GM23338 (cell line): ENCODE results near the gene CELSR3. TPM values are rescaled to one million over a fixed set of nuclear protein-coding genes. Genes with fewer than 3 reads are reported as not detected.

Experiments
- ATAC-seq: fragments of 200-7000 bp; cut with Tn5 transposase; 3 replicates; pipeline ENCODE4 v1.9.1; 2020
- DNase-seq: peaks from one replicate; pipeline ENCODE4 v3.0.0-alpha.2; 2015; ENCODE audit warnings: low spot score
- H2AFZ ChIP-seq: fragments of 200-600 bp; sonication (generic); 2 replicates; pipeline ENCODE4 v1.8.0; 2016; ENCODE audit warnings: antibody characterized with exemption, mild to moderate bottlenecking, moderate library complexity
- H3F3A ChIP-seq: fragments of 200-600 bp; sonication (generic); replicated peaks from 2 replicates; pipeline ENCODE4 v1.8.0; 2017; ENCODE audit warnings: antibody characterized with exemption, mixed run types, low read depth
- H3K27ac ChIP-seq: fragments of 200-600 bp; sonication (generic); 2 replicates; pipeline ENCODE4 v1.6.1; 2016; ENCODE audit warnings: low read depth
- H3K27me3 ChIP-seq: fragments of 200-600 bp; sonication (generic); 2 replicates; pipeline ENCODE4 v1.8.0; 2016; ENCODE audit warnings: mild to moderate bottlenecking, mixed run types, moderate library complexity; ENCODE audit not compliant: insufficient read depth
- H3K36me3 ChIP-seq: fragments of 200-600 bp; sonication (generic); 2 replicates; pipeline ENCODE4 v1.8.0; 2016; ENCODE audit warnings: mild to moderate bottlenecking; ENCODE audit not compliant: insufficient read depth
- H3K4me1 ChIP-seq: fragments of 200-600 bp; sonication (generic); 2 replicates; pipeline ENCODE4 v1.8.0; 2016; ENCODE audit warnings: mild to moderate bottlenecking, moderate library complexity; ENCODE audit not compliant: insufficient read depth
- H3K4me2 ChIP-seq: fragments of 200-600 bp; sonication (generic); 2 replicates; pipeline ENCODE4 v1.7.1; 2017; ENCODE audit warnings: mixed run types
- H3K4me3 ChIP-seq: fragments of 200-600 bp; sonication (generic); 2 replicates; pipeline ENCODE4 v1.6.1; 2016; ENCODE audit warnings: mixed run types
- H3K79me2 ChIP-seq: fragments of 200-600 bp; sonication (generic); replicated peaks from 2 replicates; pipeline ENCODE4 v1.8.0; 2017; ENCODE audit warnings: mild to moderate bottlenecking; ENCODE audit not compliant: insufficient read depth
- H3K9me2 ChIP-seq: fragments of 200-600 bp; sonication (generic); 2 replicates; pipeline ENCODE4 v1.8.0; 2017; ENCODE audit not compliant: insufficient read depth
- H4K20me1 ChIP-seq: fragments of 200-600 bp; sonication (generic); replicated peaks from 2 replicates; pipeline ENCODE4 v1.8.0; 2017; ENCODE audit warnings: mild to moderate bottlenecking; ENCODE audit not compliant: insufficient read depth
- H3K27ac Mint-ChIP-seq: 2 replicates; pipeline ENCODE4 v1.8.0; 2020; ENCODE audit warnings: inconsistent platforms, mild to moderate bottlenecking, moderate library complexity, mixed read lengths
- H3K27me3 Mint-ChIP-seq: 3 replicates; pipeline ENCODE4 v1.8.0; 2022; ENCODE audit warnings: low read depth, mild to moderate bottlenecking, moderate library complexity, mixed read lengths, inconsistent platforms; ENCODE audit not compliant: insufficient read depth, poor library complexity
- H3K36me3 Mint-ChIP-seq: 3 replicates; pipeline ENCODE4 v1.8.0; 2021; ENCODE audit warnings: low read depth, mild to moderate bottlenecking, inconsistent platforms, moderate library complexity, mixed read lengths
- H3K4me1 Mint-ChIP-seq: 3 replicates; pipeline ENCODE4 v1.8.0; 2020; ENCODE audit warnings: mild to moderate bottlenecking, inconsistent platforms, mixed read lengths
- H3K4me3 Mint-ChIP-seq: 3 replicates; pipeline ENCODE4 v1.8.0; 2021; ENCODE audit warnings: moderate library complexity, mild to moderate bottlenecking, inconsistent platforms, mixed read lengths
- H3K9me3 Mint-ChIP-seq: 3 replicates; pipeline ENCODE4 v1.8.0; 2020; ENCODE audit warnings: moderate library complexity, mild to moderate bottlenecking, inconsistent platforms, mixed read lengths
- CREB1 ChIP-seq: fragments of 250-450 bp; sonication (Bioruptor Pico); IDR thresholded peaks from 2 replicates; pipeline ENCODE4 v1.5.0; 2020; ENCODE audit warnings: low read depth, mild to moderate bottlenecking, moderate library complexity
- EZH2 ChIP-seq: fragments of 200-600 bp; sonication (generic); IDR thresholded peaks from one replicate; pipeline ENCODE4 v1.8.0; 2017; ENCODE audit warnings: antibody characterized with exemption, mild to moderate bottlenecking, low read depth; ENCODE audit not compliant: unreplicated experiment
- JUNB ChIP-seq: IDR thresholded peaks from one replicate; pipeline ENCODE4 v1.6.1; 2016; ENCODE audit warnings: antibody characterized with exemption; ENCODE audit not compliant: unreplicated experiment
- NANOG ChIP-seq: IDR thresholded peaks from 2 replicates; pipeline ENCODE4 v1.6.1; 2016; ENCODE audit warnings: antibody characterized with exemption, borderline replicate concordance
- POLR2AphosphoS5 ChIP-seq: IDR thresholded peaks from 2 replicates; pipeline ENCODE4 v1.6.1; 2016; ENCODE audit warnings: antibody characterized with exemption, low read depth
- STAT1 ChIP-seq: IDR thresholded peaks from one replicate; pipeline ENCODE4 v1.6.1; 2016; ENCODE audit warnings: antibody characterized with exemption; ENCODE audit not compliant: unreplicated experiment
- ZNF114 ChIP-seq: fragments of 250-450 bp; sonication (Bioruptor Pico); IDR thresholded peaks from 2 replicates; pipeline ENCODE4 v1.5.0; 2020; ENCODE audit warnings: mild to moderate bottlenecking, moderate library complexity
- ZNF331 ChIP-seq: fragments of 250-450 bp; sonication (Bioruptor Pico); IDR thresholded peaks from 2 replicates; pipeline ENCODE4 v1.5.0; 2020; ENCODE audit warnings: low read depth, mild to moderate bottlenecking, moderate library complexity
- polyA plus RNA-seq: library from polyadenylated mRNA; unstranded; fragments of >200 nt; fragmentation: Nextera tagmentation; extraction: Ambion mirVana; gene quantifications from 2 replicates; pipeline ENCODE4 v1.2.1, GENCODE V29; 2016
- total RNA-seq: library from RNA; depleted of rRNA; stranded (reverse); fragments of >200 nt; shearing (Covaris generic); gene quantifications from 2 replicates; pipeline ENCODE4 v1.2.3, GENCODE V29; 2014
- TF ChIP-seq, protein P1 (sequence below): IDR thresholded peaks from 2 replicates; pipeline ENCODE4 v1.6.1; 2016; ENCODE audit warnings: antibody characterized with exemption
- TF ChIP-seq, protein P2 (sequence below): IDR thresholded peaks from one replicate; pipeline ENCODE4 v1.6.1; 2018; ENCODE audit warnings: antibody characterized with exemption; ENCODE audit not compliant: unreplicated experiment
- TF ChIP-seq, protein P3 (sequence below), 2 experiments: fragments of 200-600 bp in 1 of 2; sonication (generic) in 1 of 2; conservative IDR thresholded peaks; 2 replicates each; pipeline versions ENCODE4 v1.5.1 to v1.6.1; 2016 to 2017; ENCODE audit warnings: antibody characterized with exemption in 2 of 2, low read depth in 2 of 2, mild to moderate bottlenecking in 2 of 2, moderate library complexity in 1 of 2

CELSR3 gene
- total and polyA plus RNA-seq, 2 experiments from 2014 or later: 7.5 to 33.3 TPM

DNA sequence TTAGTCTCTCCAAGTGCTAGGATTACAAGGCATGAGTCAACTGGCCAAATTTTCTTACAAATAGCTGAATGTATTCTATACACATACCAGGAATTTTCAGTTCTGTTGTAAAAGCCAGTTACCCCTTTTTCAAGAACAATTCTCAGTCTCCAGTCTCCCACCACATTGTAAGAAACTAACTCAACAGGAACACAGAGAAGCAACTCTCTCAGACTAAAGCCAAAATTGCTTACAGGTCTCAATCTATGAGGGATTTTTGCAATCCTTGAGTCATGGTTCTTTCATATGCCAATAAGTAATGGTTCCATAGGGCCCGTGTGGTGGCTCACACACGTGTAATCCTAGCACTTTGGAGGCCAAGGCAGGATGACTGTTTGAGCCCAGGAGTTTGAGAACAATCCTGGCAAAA, 45.8 kb upstream of the CELSR3 start:
- H3K4me1 Mint-ChIP-seq: peaks cover 29% of the 10 kb centered on the region
- Histone ChIP-seq H3K4me1 (peaks cover 18% of the 10 kb centered on the region), H3K27ac (peak overlapping the region; percentile 86), H3K4me2 (no peak overlapping the region), H2AFZ (no peak overlapping the region), H3K36me3 (peaks cover 19% of the 10 kb centered on the region), H3K27me3 (no peaks in the 10 kb centered on the region), H3K4me3 (no peak overlapping the region), H3F3A (peaks cover 14% of the 10 kb centered on the region), H4K20me1 (peaks cover 69% of the 10 kb centered on the region), H3K9me2 (no peaks in the 10 kb centered on the region), H3K79me2 (peaks cover 100% of the 10 kb centered on the region)
- no peak overlapping the region for H3K4me3 Mint-ChIP-seq
- H3K36me3 Mint-ChIP-seq: peaks cover 77% of the 10 kb centered on the region
- DNase-seq (no peak), ATAC-seq (no peak)
- peak overlapping the region; percentile 87 for H3K27ac Mint-ChIP-seq
- H3K27me3 Mint-ChIP-seq: peaks cover 7% of the 10 kb centered on the region
- H3K9me3 Mint-ChIP-seq: no peaks in the 10 kb centered on the region
- TF ChIP-seq, protein P1, sequence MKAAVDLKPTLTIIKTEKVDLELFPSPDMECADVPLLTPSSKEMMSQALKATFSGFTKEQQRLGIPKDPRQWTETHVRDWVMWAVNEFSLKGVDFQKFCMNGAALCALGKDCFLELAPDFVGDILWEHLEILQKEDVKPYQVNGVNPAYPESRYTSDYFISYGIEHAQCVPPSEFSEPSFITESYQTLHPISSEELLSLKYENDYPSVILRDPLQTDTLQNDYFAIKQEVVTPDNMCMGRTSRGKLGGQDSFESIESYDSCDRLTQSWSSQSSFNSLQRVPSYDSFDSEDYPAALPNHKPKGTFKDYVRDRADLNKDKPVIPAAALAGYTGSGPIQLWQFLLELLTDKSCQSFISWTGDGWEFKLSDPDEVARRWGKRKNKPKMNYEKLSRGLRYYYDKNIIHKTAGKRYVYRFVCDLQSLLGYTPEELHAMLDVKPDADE: no peak
- TF ChIP-seq ZNF114 (CRISPR knock-in tag): no peak
- TF ChIP-seq, protein P2, sequence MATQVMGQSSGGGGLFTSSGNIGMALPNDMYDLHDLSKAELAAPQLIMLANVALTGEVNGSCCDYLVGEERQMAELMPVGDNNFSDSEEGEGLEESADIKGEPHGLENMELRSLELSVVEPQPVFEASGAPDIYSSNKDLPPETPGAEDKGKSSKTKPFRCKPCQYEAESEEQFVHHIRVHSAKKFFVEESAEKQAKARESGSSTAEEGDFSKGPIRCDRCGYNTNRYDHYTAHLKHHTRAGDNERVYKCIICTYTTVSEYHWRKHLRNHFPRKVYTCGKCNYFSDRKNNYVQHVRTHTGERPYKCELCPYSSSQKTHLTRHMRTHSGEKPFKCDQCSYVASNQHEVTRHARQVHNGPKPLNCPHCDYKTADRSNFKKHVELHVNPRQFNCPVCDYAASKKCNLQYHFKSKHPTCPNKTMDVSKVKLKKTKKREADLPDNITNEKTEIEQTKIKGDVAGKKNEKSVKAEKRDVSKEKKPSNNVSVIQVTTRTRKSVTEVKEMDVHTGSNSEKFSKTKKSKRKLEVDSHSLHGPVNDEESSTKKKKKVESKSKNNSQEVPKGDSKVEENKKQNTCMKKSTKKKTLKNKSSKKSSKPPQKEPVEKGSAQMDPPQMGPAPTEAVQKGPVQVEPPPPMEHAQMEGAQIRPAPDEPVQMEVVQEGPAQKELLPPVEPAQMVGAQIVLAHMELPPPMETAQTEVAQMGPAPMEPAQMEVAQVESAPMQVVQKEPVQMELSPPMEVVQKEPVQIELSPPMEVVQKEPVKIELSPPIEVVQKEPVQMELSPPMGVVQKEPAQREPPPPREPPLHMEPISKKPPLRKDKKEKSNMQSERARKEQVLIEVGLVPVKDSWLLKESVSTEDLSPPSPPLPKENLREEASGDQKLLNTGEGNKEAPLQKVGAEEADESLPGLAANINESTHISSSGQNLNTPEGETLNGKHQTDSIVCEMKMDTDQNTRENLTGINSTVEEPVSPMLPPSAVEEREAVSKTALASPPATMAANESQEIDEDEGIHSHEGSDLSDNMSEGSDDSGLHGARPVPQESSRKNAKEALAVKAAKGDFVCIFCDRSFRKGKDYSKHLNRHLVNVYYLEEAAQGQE: no peak
- no peak for TF ChIP-seq STAT1

DNA sequence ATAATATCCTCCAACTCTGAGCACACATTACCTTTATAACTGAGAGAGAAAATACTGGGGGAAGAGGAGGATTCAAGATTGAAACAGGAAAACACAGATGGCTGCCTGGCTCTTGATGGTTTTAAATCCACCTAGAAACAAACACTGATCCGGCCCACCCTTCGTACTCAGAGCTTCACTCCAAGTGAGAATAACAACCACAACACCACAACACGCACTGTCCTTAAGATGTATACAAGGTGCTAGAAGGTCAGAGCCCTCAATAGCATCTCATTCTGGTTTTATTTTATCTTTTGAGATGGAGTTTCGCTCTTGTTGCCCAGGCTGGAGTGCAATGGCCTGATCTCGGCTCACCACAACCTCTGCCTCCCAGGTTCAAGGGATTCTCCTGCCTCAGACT, 44.5 kb upstream of the CELSR3 start:
- peak overlapping the region; percentile 81 for H3K27ac Mint-ChIP-seq
- TF ChIP-seq JUNB (no peak), POLR2AphosphoS5 (no peak), NANOG (no peak), EZH2 (no peak), ZNF331 (CRISPR knock-in tag) (no peak), CREB1 (no peak)
- TF ChIP-seq, protein P1: no peak
- TF ChIP-seq, protein P3, sequence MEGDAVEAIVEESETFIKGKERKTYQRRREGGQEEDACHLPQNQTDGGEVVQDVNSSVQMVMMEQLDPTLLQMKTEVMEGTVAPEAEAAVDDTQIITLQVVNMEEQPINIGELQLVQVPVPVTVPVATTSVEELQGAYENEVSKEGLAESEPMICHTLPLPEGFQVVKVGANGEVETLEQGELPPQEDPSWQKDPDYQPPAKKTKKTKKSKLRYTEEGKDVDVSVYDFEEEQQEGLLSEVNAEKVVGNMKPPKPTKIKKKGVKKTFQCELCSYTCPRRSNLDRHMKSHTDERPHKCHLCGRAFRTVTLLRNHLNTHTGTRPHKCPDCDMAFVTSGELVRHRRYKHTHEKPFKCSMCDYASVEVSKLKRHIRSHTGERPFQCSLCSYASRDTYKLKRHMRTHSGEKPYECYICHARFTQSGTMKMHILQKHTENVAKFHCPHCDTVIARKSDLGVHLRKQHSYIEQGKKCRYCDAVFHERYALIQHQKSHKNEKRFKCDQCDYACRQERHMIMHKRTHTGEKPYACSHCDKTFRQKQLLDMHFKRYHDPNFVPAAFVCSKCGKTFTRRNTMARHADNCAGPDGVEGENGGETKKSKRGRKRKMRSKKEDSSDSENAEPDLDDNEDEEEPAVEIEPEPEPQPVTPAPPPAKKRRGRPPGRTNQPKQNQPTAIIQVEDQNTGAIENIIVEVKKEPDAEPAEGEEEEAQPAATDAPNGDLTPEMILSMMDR (conservative IDR thresholded peaks at IDR 0.05; ENCODE audit: low read depth in 2 of 2): no peak
- TF ChIP-seq, protein P2: no peak

More for the DNA sequence above, 44.5 kb upstream of the CELSR3 start:
- ATAC-seq (no peak), DNase-seq (no peak)
- H3K27me3 ChIP-seq: no peaks in the 10 kb centered on the region
- H3K4me3 Mint-ChIP-seq: no peak overlapping the region
- H3F3A ChIP-seq: peaks cover 14% of the 10 kb centered on the region
- H4K20me1 ChIP-seq: peaks cover 60% of the 10 kb centered on the region
- no peak overlapping the region for H3K4me3 ChIP-seq
- peaks cover 100% of the 10 kb centered on the region for H3K79me2 ChIP-seq
- H3K27ac ChIP-seq: 0 out of 2 replicates have a peak overlapping the region, but pooled peaks have one; percentile 74
- peaks cover 9% of the 10 kb centered on the region for H3K27me3 Mint-ChIP-seq
- no peak overlapping the region for H2AFZ ChIP-seq
- H3K9me3 Mint-ChIP-seq: no peaks in the 10 kb centered on the region; the same call in 2 of the 3 replicates
- peaks cover 81% of the 10 kb centered on the region for H3K36me3 Mint-ChIP-seq
- H3K4me1 Mint-ChIP-seq: peaks cover 37% of the 10 kb centered on the region
- H3K9me2 ChIP-seq: no peaks in the 10 kb centered on the region
- peaks cover 13% of the 10 kb centered on the region for H3K36me3 ChIP-seq
- H3K4me1 ChIP-seq: peaks cover 25% of the 10 kb centered on the region
- no peak overlapping the region for H3K4me2 ChIP-seq
